ENCODE results near the gene SGK2.

DNA sequence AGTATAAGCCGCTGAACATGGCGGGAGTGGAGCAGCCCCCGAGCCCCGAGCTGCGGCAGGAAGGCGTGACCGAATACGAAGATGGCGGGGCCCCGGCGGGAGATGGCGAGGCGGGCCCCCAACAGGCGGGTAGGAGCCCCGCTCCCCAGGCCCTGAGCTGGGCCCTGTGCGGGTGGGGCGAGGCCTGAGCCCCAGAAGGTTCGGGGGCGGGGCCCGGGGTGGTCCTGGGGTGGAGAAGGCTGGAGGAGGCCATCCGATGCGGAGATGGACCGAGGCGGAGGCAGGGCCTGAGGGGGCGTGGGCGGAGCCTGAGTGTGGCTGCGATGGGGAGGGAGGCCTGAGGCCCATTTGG is 44.2 kb upstream of the SGK2 start:
- TF ChIP-seq, protein P1, sequence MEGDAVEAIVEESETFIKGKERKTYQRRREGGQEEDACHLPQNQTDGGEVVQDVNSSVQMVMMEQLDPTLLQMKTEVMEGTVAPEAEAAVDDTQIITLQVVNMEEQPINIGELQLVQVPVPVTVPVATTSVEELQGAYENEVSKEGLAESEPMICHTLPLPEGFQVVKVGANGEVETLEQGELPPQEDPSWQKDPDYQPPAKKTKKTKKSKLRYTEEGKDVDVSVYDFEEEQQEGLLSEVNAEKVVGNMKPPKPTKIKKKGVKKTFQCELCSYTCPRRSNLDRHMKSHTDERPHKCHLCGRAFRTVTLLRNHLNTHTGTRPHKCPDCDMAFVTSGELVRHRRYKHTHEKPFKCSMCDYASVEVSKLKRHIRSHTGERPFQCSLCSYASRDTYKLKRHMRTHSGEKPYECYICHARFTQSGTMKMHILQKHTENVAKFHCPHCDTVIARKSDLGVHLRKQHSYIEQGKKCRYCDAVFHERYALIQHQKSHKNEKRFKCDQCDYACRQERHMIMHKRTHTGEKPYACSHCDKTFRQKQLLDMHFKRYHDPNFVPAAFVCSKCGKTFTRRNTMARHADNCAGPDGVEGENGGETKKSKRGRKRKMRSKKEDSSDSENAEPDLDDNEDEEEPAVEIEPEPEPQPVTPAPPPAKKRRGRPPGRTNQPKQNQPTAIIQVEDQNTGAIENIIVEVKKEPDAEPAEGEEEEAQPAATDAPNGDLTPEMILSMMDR (IDR thresholded peaks at IDR 0.05; ENCODE audit: low read depth, low read length, poor library complexity, severe bottlenecking): no peak
- TF ChIP-seq EZH2phosphoT487 (IDR thresholded peaks at IDR 0.05; ENCODE audit: borderline replicate concordance, low read length): no peak

All from DOHH2 (cell line).